H9 (cell line): ENCODE results near the gene SDR42E2. TPM values are rescaled to one million over a fixed set of nuclear protein-coding genes. Genes with fewer than 3 reads are reported as not detected.

ENCODE experiments used
- DNase-seq: peaks from one replicate; pipeline ENCODE4 v3.0.0-alpha.2; 2017
- H2AFZ ChIP-seq: one replicate; pipeline ENCODE4 v1.6.1; 2013; ENCODE audit warnings: mild to moderate bottlenecking, low read length, control low read depth, moderate library complexity
- H2AK5ac ChIP-seq: 2 replicates; pipeline ENCODE4 v1.6.1; 2013; ENCODE audit warnings: low read length, control low read depth, mixed read lengths; ENCODE audit not compliant: insufficient read length
- H2BK120ac ChIP-seq: one replicate; pipeline ENCODE4 v1.6.1; 2013; ENCODE audit warnings: low read depth, mild to moderate bottlenecking, low read length, control low read depth, inconsistent platforms; ENCODE audit not compliant: poor library complexity, severe bottlenecking
- H2BK12ac ChIP-seq: 2 replicates; pipeline ENCODE4 v1.6.1; 2013; ENCODE audit warnings: low read length, control low read depth, mixed read lengths, low read depth; ENCODE audit not compliant: insufficient read length
- H2BK15ac ChIP-seq: 2 replicates; pipeline ENCODE4 v1.6.1; 2013; ENCODE audit warnings: low read depth, low read length, control low read depth
- H2BK20ac ChIP-seq: one replicate; pipeline ENCODE4 v1.6.1; 2013; ENCODE audit warnings: low read depth, mild to moderate bottlenecking, low read length, control low read depth, inconsistent platforms; ENCODE audit not compliant: poor library complexity, severe bottlenecking
- H2BK5ac ChIP-seq: 2 replicates; pipeline ENCODE4 v1.6.1; 2013; ENCODE audit warnings: low read length, control low read depth, mixed read lengths; ENCODE audit not compliant: insufficient read length
- H3K14ac ChIP-seq: 2 replicates; pipeline ENCODE4 v1.6.1; 2013; ENCODE audit warnings: low read length, control low read depth; ENCODE audit not compliant: insufficient read depth
- H3K18ac ChIP-seq: 2 replicates; pipeline ENCODE4 v1.6.1; 2013; ENCODE audit warnings: low read depth, mild to moderate bottlenecking, mixed read lengths, low read length, control low read depth; ENCODE audit not compliant: insufficient read length
- H3K23ac ChIP-seq: 2 replicates; pipeline ENCODE4 v1.6.1; 2013; ENCODE audit warnings: low read length, control low read depth, mixed read lengths, low read depth; ENCODE audit not compliant: insufficient read length
- H3K23me2 ChIP-seq: 2 replicates; pipeline ENCODE4 v1.6.1; 2013; ENCODE audit warnings: low read depth, mild to moderate bottlenecking, mixed read lengths, low read length, control low read depth; ENCODE audit not compliant: insufficient read length, poor library complexity, severe bottlenecking
- H3K27ac ChIP-seq: 2 replicates; pipeline ENCODE4 v1.5.1; 2013; ENCODE audit warnings: low read length, control low read depth, mixed read lengths, low read depth; ENCODE audit not compliant: insufficient read length
- H3K27me3 ChIP-seq: 2 replicates; pipeline ENCODE4 v1.6.1; 2013; ENCODE audit warnings: low read length, control low read depth, inconsistent platforms; ENCODE audit not compliant: insufficient read depth
- H3K4ac ChIP-seq: 2 replicates; pipeline ENCODE4 v1.6.1; 2013; ENCODE audit warnings: low read depth, mild to moderate bottlenecking, control low read depth, inconsistent platforms, low read length, moderate library complexity
- H3K4me1 ChIP-seq: 2 replicates; pipeline ENCODE4 v1.6.1; 2013; ENCODE audit warnings: low read length, control low read depth, inconsistent platforms; ENCODE audit not compliant: insufficient read depth
- H3K4me2 ChIP-seq: 2 replicates; pipeline ENCODE4 v1.6.1; 2013; ENCODE audit warnings: low read length, control low read depth, mixed read lengths; ENCODE audit not compliant: insufficient read length, insufficient read depth
- H3K56ac ChIP-seq: 2 replicates; pipeline ENCODE4 v1.6.1; 2013; ENCODE audit warnings: low read depth, mild to moderate bottlenecking, mixed read lengths, low read length, control low read depth; ENCODE audit not compliant: insufficient read length
- H3K79me1 ChIP-seq: 2 replicates; pipeline ENCODE4 v1.6.1; 2013; ENCODE audit warnings: low read depth, mild to moderate bottlenecking, moderate library complexity, low read length, control low read depth, inconsistent platforms; ENCODE audit not compliant: insufficient read depth, poor library complexity, severe bottlenecking
- H3K79me2 ChIP-seq: 2 replicates; pipeline ENCODE4 v1.6.1; 2013; ENCODE audit warnings: low read length, control low read depth, inconsistent platforms; ENCODE audit not compliant: insufficient read depth
- H3K9ac ChIP-seq: 2 replicates; pipeline ENCODE4 v1.6.1; 2013; ENCODE audit warnings: low read length, control low read depth, mixed read lengths; ENCODE audit not compliant: insufficient read length; ENCODE audit errors: extremely low read depth
- H3K9me3 ChIP-seq: one replicate; pipeline ENCODE4 v1.6.1; 2013; ENCODE audit warnings: low read depth, low read length, inconsistent platforms; ENCODE audit not compliant: control insufficient read depth
- H3T11ph ChIP-seq: one replicate; pipeline ENCODE4 v1.6.1; 2013; ENCODE audit warnings: mild to moderate bottlenecking, low read length, control low read depth, inconsistent platforms
- H4K20me1 ChIP-seq: one replicate; pipeline ENCODE4 v1.6.1; 2013; ENCODE audit not compliant: control insufficient read depth, insufficient read length, insufficient read depth
- H4K5ac ChIP-seq: 2 replicates; pipeline ENCODE4 v1.6.1; 2013; ENCODE audit warnings: low read depth, mild to moderate bottlenecking, mixed read lengths, low read length, control low read depth; ENCODE audit not compliant: insufficient read length
- H4K8ac ChIP-seq: replicated peaks from 2 replicates; pipeline ENCODE4 v1.6.1; 2013; ENCODE audit warnings: low read length, control low read depth, mixed read lengths, low read depth; ENCODE audit not compliant: insufficient read length
- H4K91ac ChIP-seq: 2 replicates; pipeline ENCODE4 v1.6.1; 2013; ENCODE audit warnings: low read depth, mild to moderate bottlenecking, moderate library complexity, mixed read lengths, low read length, control low read depth; ENCODE audit not compliant: insufficient read length
- H3K27ac Mint-ChIP-seq, 3 experiments: 2 replicates in 2 of 3; 3 replicates in 1 of 3; pipeline ENCODE4 v1.8.0; 2020 to 2021; ENCODE audit warnings: mixed read lengths in 3 of 3, mild to moderate bottlenecking in 1 of 3, moderate library complexity in 1 of 3
- H3K27me3 Mint-ChIP-seq: 2 replicates; pipeline ENCODE4 v1.8.0; 2021; ENCODE audit warnings: low read depth, mild to moderate bottlenecking, moderate library complexity, mixed read lengths
- H3K36me3 Mint-ChIP-seq, 3 experiments: 2 replicates in 2 of 3; 3 replicates in 1 of 3; pipeline ENCODE4 v1.8.0; 2020 to 2021; ENCODE audit warnings: low read depth in 3 of 3, mixed read lengths in 3 of 3; ENCODE audit not compliant: insufficient read depth in 1 of 3
- H3K4me1 Mint-ChIP-seq, 2 experiments: 2 replicates each; pipeline ENCODE4 v1.8.0; 2020; ENCODE audit warnings: mixed read lengths in 2 of 2
- H3K4me3 Mint-ChIP-seq, 2 experiments: 2 replicates in 1 of 2; 3 replicates in 1 of 2; pipeline ENCODE4 v1.8.0; 2020 to 2021; ENCODE audit warnings: mild to moderate bottlenecking in 2 of 2, mixed read lengths in 2 of 2, moderate library complexity in 1 of 2
- H3K9me3 Mint-ChIP-seq, 2 experiments: 2 replicates in 1 of 2; 3 replicates in 1 of 2; pipeline ENCODE4 v1.8.0; 2020; ENCODE audit warnings: mild to moderate bottlenecking in 2 of 2, mixed read lengths in 2 of 2, moderate library complexity in 1 of 2
- CTCF ChIP-seq: fragments of 200-600 bp; sonication (generic); conservative IDR thresholded peaks from 3 replicates; pipeline ENCODE4 v1.8.0; 2021; ENCODE audit warnings: antibody characterized with exemption, mild to moderate bottlenecking
- WGBS: extraction: QIAGEN DNeasy Blood & Tissue Kit; methylation state at CpG from one replicate; pipeline ENCODE4 v1.1.7; 2013; ENCODE audit warnings: missing lambda C conversion rate, low lambda C conversion rate, mixed read lengths; ENCODE audit not compliant: insufficient read length; ENCODE audit errors: extremely low coverage; 5-methylcytosine and 5-hydroxymethylcytosine counted together
- total RNA-seq: library from RNA; stranded (reverse); gene quantifications from 2 replicates; pipeline ENCODE4 v1.2.1, GENCODE V29; 2021

SDR42E2 gene
- total RNA-seq, 1 experiment from 2014 or later = 0.09 TPM

DNA sequence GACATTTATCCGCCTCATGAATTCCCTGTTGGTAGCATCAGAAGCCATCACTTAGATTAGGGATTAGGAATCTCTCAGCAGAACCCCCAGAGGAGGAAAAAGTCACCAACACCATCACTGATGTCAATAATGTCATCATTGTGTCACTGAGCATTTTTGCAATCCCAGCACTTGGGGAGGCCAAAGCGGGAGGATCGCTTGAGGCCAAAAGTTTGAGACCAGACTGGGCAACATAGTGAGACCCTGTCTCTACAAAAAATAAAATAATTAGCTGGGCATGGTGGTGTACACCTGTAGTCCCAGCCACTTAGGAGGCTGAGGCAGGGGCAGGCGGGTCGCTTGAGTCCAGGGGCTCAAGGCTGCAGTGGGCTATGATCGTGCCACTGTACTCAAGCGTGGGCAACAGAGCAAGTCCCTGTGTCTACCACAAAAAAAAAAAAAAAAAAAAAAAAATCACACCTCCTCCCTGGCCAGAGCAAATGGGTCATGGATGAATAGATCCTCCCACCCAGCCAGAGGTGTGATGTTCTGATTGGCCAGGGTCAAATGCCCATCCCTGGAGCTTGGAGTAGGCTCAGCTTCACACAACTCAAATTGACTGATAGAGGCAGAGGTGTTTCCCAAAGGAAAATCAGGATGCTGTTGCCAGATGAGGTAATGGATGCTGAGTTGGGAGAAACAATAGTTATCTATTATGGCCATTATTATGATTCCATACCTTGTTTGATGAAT, 38.4 kb upstream of the SDR42E2 start:
- no peaks in the 10 kb centered on the region for H3K79me1 ChIP-seq
- no peaks in the 10 kb centered on the region for H3K23me2 ChIP-seq
- H3K27ac ChIP-seq = no peak overlapping the region
- H3K27me3 Mint-ChIP-seq = peaks cover 14% of the 10 kb centered on the region
- no peak overlapping the region for H2AFZ ChIP-seq
- H4K20me1 ChIP-seq = no peaks in the 10 kb centered on the region
- no peaks in the 10 kb centered on the region for H3K4me1 ChIP-seq
- no peak overlapping the region for H2BK12ac ChIP-seq
- no peak overlapping the region for H3K23ac ChIP-seq
- no peak overlapping the region for H4K5ac ChIP-seq
- no peak overlapping the region for H3K9ac ChIP-seq
- no peak overlapping the region for H4K91ac ChIP-seq
- H2BK20ac ChIP-seq = no peak overlapping the region
- H3K27ac Mint-ChIP-seq = no peak overlapping the region
- H3K14ac ChIP-seq = no peak overlapping the region
- no peak for TF ChIP-seq CTCF
- H3K4me3 Mint-ChIP-seq = no peak overlapping the region
- H3K18ac ChIP-seq = no peak overlapping the region
- no peak overlapping the region for H2BK5ac ChIP-seq
- H2AK5ac ChIP-seq = no peak overlapping the region
- no peak overlapping the region for H3K56ac ChIP-seq
- H3K9me3 ChIP-seq = no peaks in the 10 kb centered on the region
- H3K4me2 ChIP-seq = no peak overlapping the region
- no peaks in the 10 kb centered on the region for H3K79me2 ChIP-seq
- H3K4me1 Mint-ChIP-seq = peaks cover 0 to 2% of the 10 kb centered on the region in 2 experiments; a peak in 1 of 4 replicates
- H3T11ph ChIP-seq = no peak overlapping the region
- no CpG with 5 or more reads among the region's 7 CpGs for WGBS
- no peaks in the 10 kb centered on the region for H3K27me3 ChIP-seq
- H4K8ac ChIP-seq = no peak overlapping the region
- H3K36me3 Mint-ChIP-seq = no peaks in the 10 kb centered on the region
- no peak overlapping the region for H2BK15ac ChIP-seq
- H2BK120ac ChIP-seq = no peak overlapping the region
- no peaks in the 10 kb centered on the region; a peak in 1 of 5 replicates for H3K9me3 Mint-ChIP-seq
- no peak overlapping the region for H3K4ac ChIP-seq
- DNase-seq = no peak
